Measurements from ENCODE around the gene PREX1.

- TF ChIP-seq CTCF (IDR thresholded peaks at IDR 0.05) = no peak
- no peak for TF ChIP-seq POLR2A (IDR thresholded peaks at IDR 0.05)
- TF ChIP-seq EP300 (IDR thresholded peaks at IDR 0.05) = no peak
Measured at GRCh38 chr20:48765359-48765758, 62.4 kb downstream of the PREX1 start.

Measured in ovary (tissue), 3 donors.